GM21360 (cell line): ENCODE results near the gene TEK.

Source experiments
- ATAC-seq: cut with Tn5 transposase; IDR thresholded peaks from one replicate; pipeline ENCODE4 v1.9.1; 2021; ENCODE audit warnings: mild to moderate bottlenecking, moderate library complexity; ENCODE audit not compliant: unreplicated experiment

Gene TEK

DNA sequence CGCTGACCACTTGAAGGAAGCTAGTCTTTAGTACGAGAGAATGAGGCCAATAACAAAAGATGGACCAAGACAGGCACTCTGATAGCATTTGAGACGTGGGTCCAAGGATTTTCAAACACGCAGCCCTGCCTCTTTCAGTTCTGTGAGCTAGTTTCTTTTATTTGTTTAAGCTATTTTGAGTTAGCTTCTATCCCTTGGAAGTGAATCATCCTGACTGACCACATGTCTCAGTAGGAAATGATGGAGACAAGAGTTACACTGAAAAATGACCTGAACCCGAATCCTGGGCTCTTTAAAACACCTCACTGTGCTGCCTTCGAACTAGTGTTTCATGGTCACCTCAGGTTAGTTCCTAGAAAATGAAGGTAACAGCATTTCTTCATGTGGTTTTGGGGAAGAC is 9.9 kb downstream of the TEK start:
- no peak for ATAC-seq

- no peak for ATAC-seq
Measured at GRCh38 chr9:27124151-27124550, 15.1 kb downstream of the TEK start.

- no peak for ATAC-seq
Measured at GRCh38 chr9:27125030-27125429, 16.0 kb downstream of the TEK start.

- ATAC-seq = no peak
Measured at GRCh38 chr9:27125936-27126335, 16.9 kb downstream of the TEK start.

GRCh38 chr9:27126670-27127069 is 17.6 kb downstream of the TEK start:
- no peak for ATAC-seq

DNA sequence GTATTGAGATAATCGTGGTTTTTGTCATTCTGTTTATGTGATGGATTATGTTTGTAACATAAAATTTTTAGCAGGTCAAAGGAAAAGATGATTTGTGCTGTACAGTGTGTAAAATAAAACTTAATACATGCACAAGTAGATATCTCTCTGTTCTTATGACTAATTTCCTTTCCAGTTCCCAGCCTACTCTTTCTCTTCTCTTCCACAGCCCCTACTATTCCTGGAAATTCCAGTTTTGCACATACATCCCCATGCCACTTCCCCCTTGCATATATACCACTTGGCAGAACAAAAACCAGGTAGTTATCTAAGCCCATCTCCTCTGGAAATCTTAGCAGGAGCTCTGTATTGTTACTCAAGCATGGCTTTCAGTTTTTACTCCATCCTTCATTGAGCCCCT is 20.2 kb downstream of the TEK start:
- no peak for ATAC-seq

DNA sequence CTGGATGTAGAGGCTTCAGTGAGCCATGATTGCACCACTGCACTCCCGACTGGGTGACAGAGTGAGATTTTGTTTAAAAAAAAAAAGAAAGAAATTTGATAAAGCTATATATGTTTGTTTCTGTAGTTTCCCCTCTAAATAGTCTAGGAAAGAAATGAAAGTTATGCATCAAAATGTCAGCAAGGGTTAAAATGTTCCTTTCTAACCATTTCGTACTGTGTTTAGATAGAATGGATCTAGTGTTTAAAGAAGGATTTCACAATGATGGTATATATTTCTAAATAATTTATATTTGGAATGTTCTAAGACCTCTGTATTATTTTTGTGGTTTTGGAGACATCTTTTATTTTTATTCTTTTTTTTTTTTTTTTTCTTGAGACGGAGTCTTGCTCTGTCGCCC is 22.7 kb downstream of the TEK start:
- ATAC-seq = no peak

GRCh38 chr9:27133817-27134216 is 24.8 kb downstream of the TEK start:
- no peak for ATAC-seq

GRCh38 chr9:27142299-27142930 is 33.4 kb downstream of the TEK start:
- no peak for ATAC-seq

- no peak for ATAC-seq
Measured at GRCh38 chr9:27145143-27145542, 36.1 kb downstream of the TEK start.

DNA sequence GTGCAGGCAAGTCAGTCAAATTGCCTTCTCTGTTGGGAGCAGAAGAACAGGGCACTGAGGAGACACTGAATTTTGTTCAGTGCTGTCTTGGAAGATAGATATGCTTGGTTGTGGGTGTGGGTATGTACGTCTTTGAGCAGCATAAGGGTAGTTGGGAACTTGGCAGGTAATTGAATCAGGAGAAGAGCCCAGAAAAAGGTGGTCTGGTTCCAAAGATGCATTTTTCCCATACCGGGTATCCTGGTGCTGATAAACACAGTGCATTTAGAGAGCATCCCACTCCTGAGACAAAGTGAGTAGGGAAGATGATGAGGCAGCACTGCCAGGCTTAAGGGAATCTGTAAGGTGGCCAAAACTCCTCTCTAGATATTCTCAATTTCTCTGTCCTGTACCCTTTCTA is 40.6 kb downstream of the TEK start:
- no peak for ATAC-seq

- ATAC-seq = no peak
Measured at GRCh38 chr9:27150746-27151406, 41.9 kb downstream of the TEK start.

GRCh38 chr9:27151693-27152404 is 42.8 kb downstream of the TEK start:
- no peak for ATAC-seq

GRCh38 chr9:27152405-27152718 is 43.3 kb downstream of the TEK start:
- no peak for ATAC-seq

DNA sequence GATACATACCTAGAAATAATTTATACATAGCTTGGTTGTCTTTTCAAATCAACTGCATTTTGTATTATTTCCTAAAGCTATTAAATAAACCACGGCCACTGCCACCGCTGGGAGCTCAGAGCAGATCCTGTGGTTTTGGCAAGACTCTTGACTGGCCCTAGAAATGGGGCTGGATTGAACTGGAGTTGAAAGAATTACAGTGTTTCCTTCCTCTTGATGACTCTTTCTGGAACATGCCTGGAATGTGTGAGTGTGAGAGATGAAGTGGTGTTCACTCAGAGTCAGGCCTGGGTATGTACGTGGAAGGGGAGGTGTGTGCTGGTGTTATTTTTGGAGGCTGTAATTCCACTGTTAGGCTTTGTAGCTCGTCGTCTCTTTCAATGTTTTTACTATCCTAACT is 45.9 kb downstream of the TEK start:
- no peak for ATAC-seq

GRCh38 chr9:27157097-27157496 is 48.1 kb downstream of the TEK start:
- no peak for ATAC-seq

DNA sequence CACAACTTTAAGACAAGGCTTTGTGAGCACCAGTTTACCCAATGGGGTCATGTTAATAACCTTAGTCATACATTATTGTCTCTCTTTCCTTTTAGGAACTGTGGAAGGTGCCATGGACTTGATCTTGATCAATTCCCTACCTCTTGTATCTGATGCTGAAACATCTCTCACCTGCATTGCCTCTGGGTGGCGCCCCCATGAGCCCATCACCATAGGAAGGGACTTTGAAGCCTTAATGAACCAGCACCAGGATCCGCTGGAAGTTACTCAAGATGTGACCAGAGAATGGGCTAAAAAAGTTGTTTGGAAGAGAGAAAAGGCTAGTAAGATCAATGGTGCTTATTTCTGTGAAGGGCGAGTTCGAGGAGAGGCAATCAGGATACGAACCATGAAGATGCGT is 48.7 kb downstream of the TEK start:
- no peak for ATAC-seq

GRCh38 chr9:27160636-27161035 is 51.6 kb downstream of the TEK start:
- ATAC-seq = no peak

- no peak for ATAC-seq
Measured at GRCh38 chr9:27162045-27162444, 53.0 kb downstream of the TEK start.

- ATAC-seq = no peak
Measured at GRCh38 chr9:27165068-27165467, 56.0 kb downstream of the TEK start.

DNA sequence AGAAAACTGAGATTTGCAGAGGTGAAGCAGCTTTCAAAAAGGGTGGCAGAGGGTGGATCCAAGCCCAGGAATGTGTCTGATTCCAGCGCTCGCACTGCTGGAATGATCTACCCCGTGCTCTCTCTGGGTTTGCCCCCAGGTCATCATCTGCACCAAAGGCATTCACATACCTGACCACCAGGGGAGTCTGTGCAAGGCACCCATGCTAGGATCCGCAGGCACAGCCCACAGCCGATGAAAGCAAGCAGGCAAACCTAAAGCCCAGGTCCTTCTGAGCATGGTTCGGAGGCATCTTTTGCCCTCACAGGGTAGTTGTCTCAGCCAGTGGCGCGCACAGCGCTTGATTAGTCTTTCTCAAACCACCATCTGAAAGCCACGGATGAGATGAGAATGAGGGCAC is 56.6 kb downstream of the TEK start:
- ATAC-seq = no peak

DNA sequence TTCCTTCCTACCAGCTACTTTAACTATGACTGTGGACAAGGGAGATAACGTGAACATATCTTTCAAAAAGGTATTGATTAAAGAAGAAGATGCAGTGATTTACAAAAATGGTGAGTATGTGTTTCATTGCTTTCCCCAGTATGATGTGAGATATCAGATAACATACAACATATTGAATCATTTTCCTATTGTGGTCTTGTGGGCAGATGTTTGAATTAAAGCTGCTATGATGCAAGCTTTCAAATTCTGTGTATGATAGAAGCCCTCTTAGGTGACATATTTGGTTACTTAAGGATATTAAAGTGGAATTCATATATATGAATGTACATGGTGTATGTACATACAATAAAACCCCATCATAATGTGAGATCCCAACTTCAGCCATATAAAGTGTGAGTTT is 59.5 kb downstream of the TEK start:
- ATAC-seq = no peak

GRCh38 chr9:27168951-27169350 is 59.9 kb downstream of the TEK start:
- no peak for ATAC-seq
